HepG2 (cell line): Measurements from ENCODE around the gene CMIP. TPM values are rescaled to one million over a fixed set of nuclear protein-coding genes. Genes with fewer than 3 reads are reported as not detected.
A peak's percentile ranks its signal among the peaks of the same experiment; 100 is the strongest.

Experiments used
- ATAC-seq: fragments of 200-7000 bp; cut with Tn5 transposase; 3 replicates; pipeline ENCODE4 v1.9.1; 2020; ENCODE audit warnings: mild to moderate bottlenecking, moderate library complexity
- BruUV-seq: library from RNA; stranded (reverse); fragments of 400-500 nt; replicated peaks from 2 replicates; lab custom pipeline; 2021; lab: Mats Ljungman, UMichigan
- CTCF ChIA-PET: fragments of 300-600 bp; formaldehyde crosslinking; extraction: SDS; loops from one replicate; lab custom pipeline; 2021; ENCODE audit warnings: low total read pairs, inconsistent platforms, low intra/inter-chr PET ratio; lab: Yijun Ruan, JAX
- POLR2A ChIA-PET: fragments of 350-600 bp; sonication (Branson Sonifier 250); formaldehyde crosslinking; loops from one replicate; lab custom pipeline; 2020; ENCODE audit warnings: antibody characterized with exemption, inconsistent platforms; lab: Yijun Ruan, JAX
- DNase-seq: peaks from one replicate; pipeline ENCODE4 v3.0.0-alpha.2; 2015; ENCODE audit warnings: low spot score
- FAIRE-seq: peaks from 3 replicates; lab custom pipeline; 2011; peaks lifted over from hg19 to GRCh38; lab: Jason Lieb, UNC
- H2AFZ ChIP-seq: one replicate; pipeline ENCODE4 v1.6.1; 2011; ENCODE audit warnings: low read length, inconsistent platforms
- H3K27ac ChIP-seq: fragments of 300-600 bp; 3 replicates; pipeline ENCODE4 v1.8.0; 2011; ENCODE audit warnings: mixed run types, mild to moderate bottlenecking, mixed read lengths, low read length, inconsistent platforms; ENCODE audit not compliant: insufficient read depth; ENCODE audit errors: extremely low read length
- H3K27me3 ChIP-seq, 2 experiments: fragments of 200-600 bp in 1 of 2; 2 replicates in 1 of 2; 3 replicates in 1 of 2; pipeline versions ENCODE4 v1.6.0 to v1.8.0; 2011; ENCODE audit warnings: low read length in 2 of 2, mild to moderate bottlenecking in 2 of 2, moderate library complexity in 2 of 2, inconsistent platforms in 1 of 2; ENCODE audit not compliant: insufficient read depth in 2 of 2, control insufficient read depth in 1 of 2
- H3K36me3 ChIP-seq, 2 experiments: fragments of 200-600 bp in 1 of 2; replicated peaks in 1 of 2; 2 replicates in 1 of 2; 3 replicates in 1 of 2; pipeline versions ENCODE4 v1.5.1 to v1.8.0; 2011; ENCODE audit warnings: low read length in 2 of 2, inconsistent platforms in 1 of 2; ENCODE audit not compliant: insufficient read depth in 2 of 2, control insufficient read depth in 1 of 2
- H3K4me1 ChIP-seq: 2 replicates; pipeline ENCODE4 v1.5.1; 2012; ENCODE audit warnings: low read length, inconsistent platforms; ENCODE audit not compliant: insufficient read depth
- H3K4me2 ChIP-seq: 2 replicates; pipeline ENCODE4 v1.6.0; 2011; ENCODE audit warnings: low read depth, low read length, inconsistent platforms
- H3K4me3 ChIP-seq, 3 experiments: fragments of 200-600 bp in 1 of 3; sonication (generic), shearing (Covaris generic) in 1 of 3; replicated peaks in 1 of 3; 2 replicates each; pipeline ENCODE4 v1.5.1; 2011 to 2016; ENCODE audit warnings: low read length in 3 of 3, inconsistent platforms in 2 of 3, low read depth in 2 of 3, mild to moderate bottlenecking in 2 of 3, control low read depth in 1 of 3, mixed read lengths in 1 of 3; ENCODE audit not compliant: insufficient read depth in 1 of 3
- H3K79me2 ChIP-seq: one replicate; pipeline ENCODE4 v1.6.1; 2011; ENCODE audit warnings: low read length, inconsistent platforms; ENCODE audit not compliant: insufficient read depth
- H3K9ac ChIP-seq: 2 replicates; pipeline ENCODE4 v1.6.0; 2011; ENCODE audit warnings: mild to moderate bottlenecking, low read depth, low read length, inconsistent platforms; ENCODE audit not compliant: insufficient read depth
- H3K9me3 ChIP-seq: 2 replicates; pipeline ENCODE4 v1.5.1; 2012; ENCODE audit warnings: mild to moderate bottlenecking, low read length
- H4K20me1 ChIP-seq: 2 replicates; pipeline ENCODE4 v1.6.0; 2011; ENCODE audit warnings: inconsistent platforms, mild to moderate bottlenecking, low read length, moderate library complexity; ENCODE audit not compliant: insufficient read depth
- ARHGAP35 ChIP-seq: sonication (generic); formaldehyde crosslinking; IDR thresholded peaks from 2 replicates; pipeline ENCODE4 v1.9.0; 2022; ENCODE audit warnings: mild to moderate bottlenecking, inconsistent platforms, moderate library complexity, missing genetic modification reagents, borderline replicate concordance
- CREB3 ChIP-seq: sonication (generic); formaldehyde crosslinking; IDR thresholded peaks from 2 replicates; pipeline ENCODE4 v1.5.0; 2020; ENCODE audit warnings: missing genetic modification reagents
- FOXK2 ChIP-seq: fragments of 450-650 bp; IDR thresholded peaks from 2 replicates; pipeline ENCODE4 v1.6.1; 2016
- MED13 ChIP-seq: sonication (generic); formaldehyde crosslinking; IDR thresholded peaks from 2 replicates; pipeline ENCODE4 v1.5.0; 2020; ENCODE audit warnings: missing genetic modification reagents
- NFRKB ChIP-seq: fragments of 450-650 bp; IDR thresholded peaks from 2 replicates; pipeline ENCODE4 v1.6.1; 2017
- PAF1 ChIP-seq: IDR thresholded peaks from 2 replicates; pipeline ENCODE4 v1.6.1; 2016; ENCODE audit warnings: missing genetic modification reagents, missing compliant biosample characterization
- ZNF142 ChIP-seq: sonication (generic); formaldehyde crosslinking; IDR thresholded peaks from 2 replicates; pipeline ENCODE4 v1.4.0; 2020; ENCODE audit warnings: missing genetic modification reagents
- ZNF512B ChIP-seq: sonication (generic); formaldehyde crosslinking; IDR thresholded peaks from 2 replicates; pipeline ENCODE4 v1.5.1; 2020; ENCODE audit warnings: missing genetic modification reagents, mild to moderate bottlenecking, borderline replicate concordance
- ZXDC ChIP-seq: sonication (generic); formaldehyde crosslinking; IDR thresholded peaks from 2 replicates; pipeline ENCODE4 v1.5.0; 2020; ENCODE audit warnings: mild to moderate bottlenecking, missing genetic modification reagents
- WGBS: methylation state at CpG from one replicate; pipeline ENCODE4 v1.1.6; 2017; ENCODE audit warnings: low lambda C conversion rate; 5-methylcytosine and 5-hydroxymethylcytosine counted together
- in situ Hi-C: cut with HindIII; loops from 2 replicates; pipeline ENCODE4 v1.10.0; 2017; ENCODE audit warnings: low pct_unique_long_range_greater_than_20kb; ENCODE audit not compliant: extremely low pct_ligation_motif_present
- intact Hi-C: fragments of 100-400 bp; cut with micrococcal nuclease; formaldehyde crosslinking; loops from one replicate; pipeline ENCODE4 v1.10.0; 2022; ENCODE audit not compliant: unreplicated experiment
- polyA plus RNA-seq, 8 experiments: library from polyadenylated mRNA; depleted of rRNA in 3 of 8; stranded (reverse) in 7 of 8; unstranded in 1 of 8; fragments of >200 nt; fragmentation: Illumina TruSeq in 4 of 8; extraction: Trizol in 4 of 8; gene quantifications; 2 replicates each; pipeline versions ENCODE4 v1.2.1 to v1.2.3, GENCODE V29; 2011 to 2016; ENCODE audit warnings: low read depth in 4 of 8, missing spikeins in 1 of 8, mixed read lengths in 1 of 8; ENCODE audit not compliant: insufficient read depth in 1 of 8
- total RNA-seq, 5 experiments: library from RNA; depleted of rRNA; stranded (reverse); fragments of >200 nt; fragmentation: Illumina TruSeq; extraction: Trizol; gene quantifications; 2 replicates each; pipeline ENCODE4 v1.2.3, GENCODE V29; 2016; ENCODE audit warnings: low read depth in 1 of 5

The CMIP gene
- total and polyA plus RNA-seq, 2 of the 13 experiments (the other 11 are each of a cell fraction or from before 2014, with no cell fraction given) = 10.9 to 18.1 TPM

- H3K9ac ChIP-seq = peak overlapping the region; percentile 57
- 1% methylated on average over 13 of the region's 37 CpGs for WGBS
- H3K9me3 ChIP-seq = peaks cover 6% of the 10 kb centered on the region; the same call in 1 of the 2 replicates
- in situ Hi-C loops (loop anchor here (5.0 kb wide), 1 partner anchor 319 kb away; no protein-coding TSS in a partner anchor), intact Hi-C loops (loop anchor here (1.0 to 5.0 kb wide), 7 partner anchors 27 to 335 kb away; no protein-coding TSS in a partner anchor)
- peaks cover 33% of the 10 kb centered on the region for H3K4me1 ChIP-seq
- H3K27ac ChIP-seq = no peak overlapping the region
- H3K36me3 ChIP-seq = no peaks in the 10 kb centered on the region
- no TSS peak for BruUV-seq
- H3K4me3 ChIP-seq = peak overlapping the region; percentile 57 to 82 (median 71); a peak in 5 of 6 replicates
- FAIRE-seq = peak; percentile 47
- H3K79me2 ChIP-seq = no peaks in the 10 kb centered on the region
- ChIA-PET POLR2A (interaction anchor here (0.6 to 0.9 kb wide), 3 partner anchors 42 to 219 kb away, joined by 3 read pairs; no protein-coding TSS in a partner anchor), CTCF (interaction anchor here (0.8 to 4.0 kb wide), 5 partner anchors 178 to 334 kb away, joined by 3 to 25 read pairs (median 5); no protein-coding TSS in a partner anchor)
- H3K4me2 ChIP-seq = peak overlapping the region; percentile 95
- H4K20me1 ChIP-seq = no peaks in the 10 kb centered on the region
- H3K27me3 ChIP-seq = peaks cover 2% of the 10 kb centered on the region in 2 experiments; a peak in 1 of 5 replicates
- peak; percentile 90 for ATAC-seq
- no peak overlapping the region for H2AFZ ChIP-seq
- peak; percentile 79 for DNase-seq
- TF ChIP-seq ZNF142 (CRISPR knock-in tag) (peak; percentile 59), PAF1 (no peak), ARHGAP35 (peak; percentile 64; the same call in 1 of the 2 replicates), MED13 (CRISPR knock-in tag) (peak; percentile 50; the same call in 1 of the 2 replicates), CREB3 (CRISPR knock-in tag) (0 out of 2 replicates have a peak, but pooled peaks have one; percentile 58), ZXDC (no peak; the same call in 1 of the 2 replicates), ZNF512B (CRISPR knock-in tag) (0 out of 2 replicates have a peak, but pooled peaks have one; percentile 59), FOXK2 (no peak), NFRKB (no peak)
These were observed 40.8 kb upstream of the CMIP start for GRCh38 chr16:81403601-81404391.
